HG03457 (cell line): ENCODE data around the gene KNDC1.
"Not testable (repeated sequence)": the region's sequence is repeated elsewhere in the genome, so short reads cannot be mapped to it uniquely, and the experiment has no call there.

Experiments used
- ATAC-seq: cut with Tn5 transposase; IDR thresholded peaks from one replicate; pipeline ENCODE4 v1.9.1; 2021; ENCODE audit warnings: moderate number of reproducible peaks; ENCODE audit not compliant: unreplicated experiment

KNDC1 gene

GRCh38 chr10:133139551-133140065 lies 20.4 kb upstream of the KNDC1 start:
- no peak for ATAC-seq

GRCh38 chr10:133140417-133141143 lies 19.4 kb upstream of the KNDC1 start:
- no peak for ATAC-seq

- no peak for ATAC-seq
These were observed 18.7 kb upstream of the KNDC1 start for GRCh38 chr10:133141144-133141957.

GRCh38 chr10:133141958-133142340 lies 18.1 kb upstream of the KNDC1 start:
- ATAC-seq = no peak

GRCh38 chr10:133142523-133143199 lies 17.4 kb upstream of the KNDC1 start:
- no peak for ATAC-seq

- ATAC-seq = no peak
These were observed 16.9 kb upstream of the KNDC1 start for GRCh38 chr10:133143200-133143533.

GRCh38 chr10:133143546-133143945 lies 16.5 kb upstream of the KNDC1 start:
- ATAC-seq = no peak

GRCh38 chr10:133144771-133145170 lies 15.2 kb upstream of the KNDC1 start:
- no peak for ATAC-seq

- ATAC-seq = no peak
These were observed 9.8 kb upstream of the KNDC1 start for GRCh38 chr10:133150226-133150625.

GRCh38 chr10:133150656-133151055 lies 9.4 kb upstream of the KNDC1 start:
- ATAC-seq = no peak

GRCh38 chr10:133151071-133151470 lies 8.9 kb upstream of the KNDC1 start:
- not testable (repeated sequence) for ATAC-seq

- ATAC-seq = no peak
These were observed 8.5 kb upstream of the KNDC1 start for GRCh38 chr10:133151543-133151972.

- ATAC-seq = no peak
These were observed 5.6 kb upstream of the KNDC1 start for GRCh38 chr10:133154411-133154810.

GRCh38 chr10:133154996-133155778 lies 4.8 kb upstream of the KNDC1 start:
- no peak for ATAC-seq

- ATAC-seq = no peak
These were observed 3.1 kb upstream of the KNDC1 start for GRCh38 chr10:133156674-133157579.

GRCh38 chr10:133157662-133158436 lies 2.2 kb upstream of the KNDC1 start:
- no peak for ATAC-seq

- ATAC-seq = no peak
These were observed 1.6 kb upstream of the KNDC1 start for GRCh38 chr10:133158437-133158755.

- ATAC-seq = no peak
These were observed 1.0 kb upstream of the KNDC1 start for GRCh38 chr10:133158756-133159610.
